Measurements from ENCODE around the gene UROD.
A peak's percentile ranks its signal among the peaks of the same experiment; 100 is the strongest.

UROD gene

GRCh38 chr1:45010855-45011811 lies 921 bp upstream of the UROD start, which contains the start of gene HECTD3:
Gene HECTD3, minus strand, starts transcription at chr1:45011324. Its CDS starts 67 bp downstream, at chr1:45011257.
- TF ChIP-seq, protein P1, sequence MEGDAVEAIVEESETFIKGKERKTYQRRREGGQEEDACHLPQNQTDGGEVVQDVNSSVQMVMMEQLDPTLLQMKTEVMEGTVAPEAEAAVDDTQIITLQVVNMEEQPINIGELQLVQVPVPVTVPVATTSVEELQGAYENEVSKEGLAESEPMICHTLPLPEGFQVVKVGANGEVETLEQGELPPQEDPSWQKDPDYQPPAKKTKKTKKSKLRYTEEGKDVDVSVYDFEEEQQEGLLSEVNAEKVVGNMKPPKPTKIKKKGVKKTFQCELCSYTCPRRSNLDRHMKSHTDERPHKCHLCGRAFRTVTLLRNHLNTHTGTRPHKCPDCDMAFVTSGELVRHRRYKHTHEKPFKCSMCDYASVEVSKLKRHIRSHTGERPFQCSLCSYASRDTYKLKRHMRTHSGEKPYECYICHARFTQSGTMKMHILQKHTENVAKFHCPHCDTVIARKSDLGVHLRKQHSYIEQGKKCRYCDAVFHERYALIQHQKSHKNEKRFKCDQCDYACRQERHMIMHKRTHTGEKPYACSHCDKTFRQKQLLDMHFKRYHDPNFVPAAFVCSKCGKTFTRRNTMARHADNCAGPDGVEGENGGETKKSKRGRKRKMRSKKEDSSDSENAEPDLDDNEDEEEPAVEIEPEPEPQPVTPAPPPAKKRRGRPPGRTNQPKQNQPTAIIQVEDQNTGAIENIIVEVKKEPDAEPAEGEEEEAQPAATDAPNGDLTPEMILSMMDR (IDR thresholded peaks at IDR 0.05): no peak

GRCh38 chr1:45012639-45013278 lies 705 bp downstream of the UROD start:
- TF ChIP-seq, protein P1 (IDR thresholded peaks at IDR 0.05): no peak

DNA sequence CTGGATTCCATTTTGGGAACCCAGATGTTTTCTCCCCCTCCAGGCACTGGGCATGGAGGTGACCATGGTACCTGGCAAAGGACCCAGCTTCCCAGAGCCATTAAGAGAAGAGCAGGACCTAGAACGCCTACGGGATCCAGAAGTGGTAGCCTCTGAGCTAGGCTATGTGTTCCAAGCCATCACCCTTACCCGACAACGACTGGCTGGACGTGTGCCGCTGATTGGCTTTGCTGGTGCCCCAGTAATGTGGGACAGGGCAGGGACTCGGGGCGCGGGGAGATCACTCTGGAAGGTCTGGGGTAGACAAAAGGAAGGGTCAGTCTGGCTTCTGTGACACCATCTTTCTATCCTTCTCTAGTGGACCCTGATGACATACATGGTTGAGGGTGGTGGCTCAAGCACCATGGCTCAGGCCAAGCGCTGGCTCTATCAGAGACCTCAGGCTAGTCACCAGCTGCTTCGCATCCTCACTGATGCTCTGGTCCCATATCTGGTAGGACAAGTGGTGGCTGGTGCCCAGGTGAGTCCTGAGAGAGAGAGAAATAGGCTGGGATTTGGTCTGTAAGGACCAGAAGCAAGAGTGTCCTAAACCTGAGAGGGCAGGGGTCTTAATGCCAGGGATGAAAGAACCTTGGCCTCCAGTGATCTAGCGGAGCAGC lies 1.6 kb downstream of the UROD start:
- TF ChIP-seq, protein P1 (IDR thresholded peaks at IDR 0.05): no peak

DNA sequence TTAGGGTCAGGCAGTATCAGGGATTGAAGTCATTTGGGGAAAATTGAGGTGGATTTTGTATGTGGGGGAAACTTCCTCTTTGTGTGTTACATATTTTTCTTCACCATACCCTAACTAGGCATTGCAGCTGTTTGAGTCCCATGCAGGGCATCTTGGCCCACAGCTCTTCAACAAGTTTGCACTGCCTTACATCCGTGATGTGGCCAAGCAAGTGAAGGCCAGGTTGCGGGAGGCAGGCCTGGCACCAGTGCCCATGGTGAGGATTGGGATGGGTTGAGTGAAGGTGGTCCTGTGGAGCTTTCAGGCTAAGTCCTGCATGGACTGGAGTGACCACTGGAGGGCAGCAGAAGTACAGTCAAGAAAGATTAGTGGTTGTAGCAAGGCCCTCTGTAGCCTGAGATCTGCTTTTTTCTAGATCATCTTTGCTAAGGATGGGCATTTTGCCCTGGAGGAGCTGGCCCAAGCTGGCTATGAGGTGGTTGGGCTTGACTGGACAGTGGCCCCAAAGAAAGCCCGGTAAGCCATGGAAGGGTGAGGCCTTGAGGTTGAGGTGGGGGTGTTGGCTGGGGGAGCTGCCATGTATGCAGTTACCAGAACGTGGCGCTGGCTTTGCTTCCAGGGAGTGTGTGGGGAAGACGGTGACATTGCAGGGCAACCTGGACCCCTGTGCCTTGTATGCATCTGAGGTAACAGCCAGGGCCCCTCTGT lies 2.4 kb downstream of the UROD start:
- TF ChIP-seq, protein P1 (IDR thresholded peaks at IDR 0.05): peak; percentile 95

DNA sequence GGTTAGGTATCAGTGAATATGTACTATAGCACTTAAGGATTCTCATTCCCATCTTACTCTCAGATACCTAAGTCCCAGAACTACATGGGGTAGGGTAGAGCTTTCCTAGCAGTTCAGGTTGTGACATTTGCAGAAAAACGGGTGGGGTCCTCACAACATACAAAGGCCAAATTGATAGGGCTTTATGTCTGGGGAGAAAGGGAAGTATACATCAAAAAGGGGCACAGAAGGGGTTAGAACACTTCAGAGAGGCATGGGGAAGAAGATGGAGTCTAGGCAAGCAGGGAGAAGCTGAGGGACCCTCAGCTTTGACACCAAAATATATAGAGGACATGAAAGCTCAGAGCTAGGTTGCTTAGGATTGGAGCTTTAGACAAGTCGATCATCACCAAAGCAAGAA lies 3.6 kb downstream of the UROD start:
- TF ChIP-seq, protein P1 (IDR thresholded peaks at IDR 0.05): no peak

- TF ChIP-seq, protein P1 (IDR thresholded peaks at IDR 0.05): no peak
Observed at GRCh38 chr1:45016090-45016697, 4.1 kb downstream of the UROD start.
